Measurements from ENCODE around the gene PSMD8. TPM values are rescaled to one million over a fixed set of nuclear protein-coding genes. Genes with fewer than 3 reads are reported as not detected.
"Not testable (repeated sequence)": the region's sequence is repeated elsewhere in the genome, so short reads cannot be mapped to it uniquely, and the experiment has no call there.

PSMD8 gene
- 100 to 1,000 TPM; 166 to 194 (median 169) TPM for polyA plus RNA-seq (ENCODE audit: insufficient read length in 4 of 4)

GRCh38 chr19:38374332-38375097 lies at the start of gene PSMD8:
Gene PSMD8 (plus strand): TSS chr19:38374571. CDS start chr19:38374602, 31 bp downstream.
- peak; percentile 97 to 98 (median 98) for DNase-seq (ENCODE audit: low read depth in 4 of 4, low spot score in 3 of 4)

- no peak for DNase-seq (ENCODE audit: low read depth in 4 of 4, low spot score in 3 of 4)
Measured at GRCh38 chr19:38326591-38326990, 47.8 kb upstream of the PSMD8 start.

GRCh38 chr19:38329651-38330050 lies 44.7 kb upstream of the PSMD8 start:
- no peak for DNase-seq (ENCODE audit: low read depth in 4 of 4, low spot score in 3 of 4)

- no peak for DNase-seq (ENCODE audit: low read depth in 4 of 4, low spot score in 3 of 4)
Measured at GRCh38 chr19:38331728-38332127, 42.6 kb upstream of the PSMD8 start.

- DNase-seq (ENCODE audit: low read depth in 4 of 4, low spot score in 3 of 4), result no peak
Measured at GRCh38 chr19:38333245-38333644, 41.1 kb upstream of the PSMD8 start.

GRCh38 chr19:38335949-38336637 lies 38.3 kb upstream of the PSMD8 start:
- peak; percentile 76 to 84 (median 84) for DNase-seq (ENCODE audit: low read depth in 4 of 4, low spot score in 3 of 4)

- peak; percentile 76 to 84 (median 80) for DNase-seq (ENCODE audit: low read depth in 4 of 4, low spot score in 3 of 4)
Measured at GRCh38 chr19:38336638-38337359, 37.6 kb upstream of the PSMD8 start.

- DNase-seq (ENCODE audit: low read depth in 4 of 4, low spot score in 3 of 4), result no peak
Measured at GRCh38 chr19:38337360-38337653, 37.1 kb upstream of the PSMD8 start.

- DNase-seq (ENCODE audit: low read depth in 4 of 4, low spot score in 3 of 4), result not testable (repeated sequence)
Measured at GRCh38 chr19:38339011-38339410, 35.4 kb upstream of the PSMD8 start.

- DNase-seq (ENCODE audit: low read depth in 4 of 4, low spot score in 3 of 4), result no peak
Measured at GRCh38 chr19:38340927-38341326, 33.4 kb upstream of the PSMD8 start.

GRCh38 chr19:38346837-38347236 lies 27.5 kb upstream of the PSMD8 start:
- no peak for DNase-seq (ENCODE audit: low read depth in 4 of 4, low spot score in 3 of 4)

- DNase-seq (ENCODE audit: low read depth in 4 of 4, low spot score in 3 of 4), result no peak
Measured at GRCh38 chr19:38350883-38351282, 23.5 kb upstream of the PSMD8 start.

- no peak for DNase-seq (ENCODE audit: low read depth in 4 of 4, low spot score in 3 of 4)
Measured at GRCh38 chr19:38351865-38352395, 22.4 kb upstream of the PSMD8 start.

- no peak for DNase-seq (ENCODE audit: low read depth in 4 of 4, low spot score in 3 of 4)
Measured at GRCh38 chr19:38352611-38353010, 21.8 kb upstream of the PSMD8 start.

- no peak for DNase-seq (ENCODE audit: low read depth in 4 of 4, low spot score in 3 of 4)
Measured at GRCh38 chr19:38355728-38356725, 18.3 kb upstream of the PSMD8 start.

GRCh38 chr19:38358071-38358470 lies 16.3 kb upstream of the PSMD8 start:
- no peak for DNase-seq (ENCODE audit: low read depth in 4 of 4, low spot score in 3 of 4)

- no peak for DNase-seq (ENCODE audit: low read depth in 4 of 4, low spot score in 3 of 4)
Measured at GRCh38 chr19:38359242-38360021, 14.9 kb upstream of the PSMD8 start.

GRCh38 chr19:38360351-38360750 lies 14.0 kb upstream of the PSMD8 start:
- DNase-seq (ENCODE audit: low read depth in 4 of 4, low spot score in 3 of 4), result no peak
